Upper lobe of right lung (tissue), 1 donor: ENCODE results near the gene KIF18B. TPM values are rescaled to one million over a fixed set of nuclear protein-coding genes. Genes with fewer than 3 reads are reported as not detected.

Experiments used
- ATAC-seq: fragments of 200-7000 bp; cut with Tn5 transposase; one replicate; pipeline ENCODE4 v1.9.1; 2020; ENCODE audit warnings: mild to moderate bottlenecking, moderate library complexity
- DNase-seq: peaks from one replicate; pipeline ENCODE4 v3.0.0-alpha.2; 2020
- H3K27ac ChIP-seq: fragments of 200-600 bp; one replicate; pipeline ENCODE4 v1.8.0; 2022
- H3K27me3 ChIP-seq: fragments of 200-600 bp; one replicate; pipeline ENCODE4 v1.8.0; 2022; ENCODE audit warnings: mild to moderate bottlenecking
- H3K36me3 ChIP-seq: fragments of 200-600 bp; one replicate; pipeline ENCODE4 v1.8.0; 2022
- H3K4me1 ChIP-seq: fragments of 200-600 bp; one replicate; pipeline ENCODE4 v1.8.0; 2022
- H3K4me3 ChIP-seq: fragments of 200-600 bp; one replicate; pipeline ENCODE4 v1.8.0; 2022; ENCODE audit warnings: mild to moderate bottlenecking
- H3K9me3 ChIP-seq: fragments of 200-600 bp; one replicate; pipeline ENCODE4 v1.8.0; 2022
- CTCF ChIP-seq: fragments of 200-600 bp; IDR thresholded peaks from one replicate; pipeline ENCODE4 v1.8.0; 2022; ENCODE audit warnings: antibody characterized with exemption
- intact Hi-C: fragments of 100-400 bp; cut with DNase I; formaldehyde crosslinking; loops from one replicate; pipeline ENCODE4 v1.11.0; 2022
- total RNA-seq: library from RNA; stranded (reverse); fragmentation: NEBNext Ultra II Directional; extraction: Animal tissue kit (Norgen Biotek cat#: 25700); gene quantifications from one replicate; pipeline ENCODE4 v1.2.1, GENCODE V29; 2021
- donor health status: DM: no; HTN: yes; CAD: no; lungs with severe emphysema.

Gene KIF18B
- total RNA-seq, 1 donor from 2014 or later = 0.32 TPM

GRCh38 chr17:44926821-44927525 lies 20.6 kb downstream of the KIF18B start:
- Histone ChIP-seq H3K4me1 (no peaks in the 10 kb centered on the region), H3K4me3 (no peak overlapping the region), H3K9me3 (no peaks in the 10 kb centered on the region), H3K36me3 (no peaks in the 10 kb centered on the region), H3K27ac (no peak overlapping the region), H3K27me3 (no peaks in the 10 kb centered on the region)
- intact Hi-C loops = no loop called here
- TF ChIP-seq CTCF = no peak
- DNase-seq = peak; percentile 59
- no peak for ATAC-seq

GRCh38 chr17:44925731-44926697 lies 21.6 kb downstream of the KIF18B start:
- Histone ChIP-seq H3K36me3 (no peaks in the 10 kb centered on the region), H3K4me1 (no peaks in the 10 kb centered on the region), H3K4me3 (no peak overlapping the region), H3K27me3 (peaks cover 2% of the 10 kb centered on the region), H3K27ac (no peak overlapping the region), H3K9me3 (no peaks in the 10 kb centered on the region)
- TF ChIP-seq CTCF = no peak
- intact Hi-C loops = no loop called here
- DNase-seq (peak; percentile 49), ATAC-seq (no peak)

GRCh38 chr17:44924107-44924544 lies 23.4 kb downstream of the KIF18B start:
- peak; percentile 33 for DNase-seq
- H3K36me3 ChIP-seq = no peaks in the 10 kb centered on the region
- intact Hi-C loops = no loop called here
- no peak for TF ChIP-seq CTCF
- ATAC-seq = no peak
- H3K27ac ChIP-seq = no peak overlapping the region
- H3K9me3 ChIP-seq = no peaks in the 10 kb centered on the region
- no peak overlapping the region for H3K4me3 ChIP-seq
- no peaks in the 10 kb centered on the region for H3K4me1 ChIP-seq
- peaks cover 5% of the 10 kb centered on the region for H3K27me3 ChIP-seq

GRCh38 chr17:44922746-44923470 lies 24.7 kb downstream of the KIF18B start:
- no peaks in the 10 kb centered on the region for H3K4me1 ChIP-seq
- ATAC-seq (no peak), DNase-seq (peak; percentile 41)
- intact Hi-C loops = no loop called here
- H3K27ac ChIP-seq = no peak overlapping the region
- H3K27me3 ChIP-seq = peaks cover 5% of the 10 kb centered on the region
- no peak overlapping the region for H3K4me3 ChIP-seq
- TF ChIP-seq CTCF = no peak
- no peaks in the 10 kb centered on the region for H3K36me3 ChIP-seq
- H3K9me3 ChIP-seq = no peaks in the 10 kb centered on the region

GRCh38 chr17:44922136-44922535 lies 25.4 kb downstream of the KIF18B start:
- no peaks in the 10 kb centered on the region for H3K4me1 ChIP-seq
- peaks cover 5% of the 10 kb centered on the region for H3K27me3 ChIP-seq
- DNase-seq (peak; percentile 19), ATAC-seq (no peak)
- H3K9me3 ChIP-seq = no peaks in the 10 kb centered on the region
- intact Hi-C loops = no loop called here
- no peaks in the 10 kb centered on the region for H3K36me3 ChIP-seq
- H3K4me3 ChIP-seq = no peak overlapping the region
- no peak overlapping the region for H3K27ac ChIP-seq
- TF ChIP-seq CTCF = no peak
